Fibroblast of upper back skin (primary cell): ENCODE data around the gene ABR.
A peak's percentile ranks its signal among the peaks of the same experiment; 100 is the strongest.
"Not testable (repeated sequence)": the region's sequence is repeated elsewhere in the genome, so short reads cannot be mapped to it uniquely, and the experiment has no call there.

ENCODE experiments used
- DNase-seq: peaks from one replicate; pipeline ENCODE4 v3.0.0-alpha.2; 2013

ABR gene

DNA sequence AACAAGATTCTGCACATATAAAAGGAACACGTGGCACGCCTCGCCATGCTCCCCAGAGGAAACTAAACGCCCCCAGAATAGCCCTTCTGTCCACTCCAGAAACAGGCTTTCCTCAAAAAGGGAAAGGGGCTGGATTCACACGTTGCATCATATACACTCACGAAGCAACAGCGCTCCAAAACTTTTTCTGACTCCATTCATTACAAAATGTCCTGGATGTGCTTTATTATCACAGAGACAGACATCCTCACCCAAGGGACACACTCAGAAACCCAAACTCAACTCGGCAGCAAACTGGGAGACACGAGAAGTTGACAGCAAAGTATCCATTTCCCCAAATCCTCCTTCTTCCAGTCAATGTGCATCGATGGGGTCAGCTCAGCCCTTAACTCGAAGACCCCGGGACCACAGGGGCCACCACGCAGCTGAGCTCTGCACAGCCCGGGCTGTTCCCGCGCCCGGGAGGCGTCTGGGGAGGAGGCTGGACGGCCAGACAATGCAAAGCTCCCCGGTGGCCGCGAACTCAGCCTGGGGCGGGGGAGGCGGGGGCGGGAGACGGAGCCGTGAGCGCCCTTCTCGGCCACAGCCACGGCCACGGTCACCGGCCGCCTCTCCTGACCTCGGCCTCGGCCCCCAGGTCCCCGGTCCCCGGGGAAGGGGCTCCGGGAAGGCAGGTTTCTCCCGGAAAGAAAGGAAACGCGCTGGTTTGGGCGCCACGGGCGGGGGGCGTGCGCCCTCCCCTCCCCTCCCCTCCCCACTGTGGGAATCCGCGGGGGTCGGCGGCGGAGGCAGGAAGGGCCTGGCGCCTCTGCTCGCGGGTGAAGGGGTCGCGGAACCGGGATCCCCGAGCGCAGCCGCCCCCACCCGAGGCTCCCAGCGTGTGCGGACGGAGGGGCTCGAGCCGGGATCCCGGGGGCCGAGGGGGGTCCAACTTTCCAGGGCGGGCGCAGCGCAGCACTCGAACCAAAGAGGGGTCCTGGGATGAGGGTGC, 201.4 kb downstream of the ABR start:
- DNase-seq: peak; percentile 74

DNA sequence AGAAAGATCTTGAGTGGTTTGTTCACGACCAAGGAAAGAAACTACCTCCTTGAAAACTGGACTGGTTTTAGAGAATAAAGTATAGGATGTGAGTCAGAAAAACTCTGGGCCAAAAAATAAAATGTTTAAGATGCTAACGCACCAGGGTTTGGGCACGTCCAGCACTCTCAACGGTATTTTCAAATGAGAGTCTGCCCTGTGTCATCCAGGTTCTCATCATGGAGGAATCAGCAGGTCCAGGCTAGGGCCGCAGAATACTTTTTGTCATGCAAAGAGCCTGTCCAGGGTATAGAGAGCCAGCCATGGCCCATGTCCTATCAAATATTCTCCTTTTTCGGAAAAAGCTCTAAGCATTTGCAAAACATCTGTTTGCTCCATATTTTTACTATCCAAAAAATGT, 202.6 kb downstream of the ABR start:
- DNase-seq: peak; percentile 55

DNA sequence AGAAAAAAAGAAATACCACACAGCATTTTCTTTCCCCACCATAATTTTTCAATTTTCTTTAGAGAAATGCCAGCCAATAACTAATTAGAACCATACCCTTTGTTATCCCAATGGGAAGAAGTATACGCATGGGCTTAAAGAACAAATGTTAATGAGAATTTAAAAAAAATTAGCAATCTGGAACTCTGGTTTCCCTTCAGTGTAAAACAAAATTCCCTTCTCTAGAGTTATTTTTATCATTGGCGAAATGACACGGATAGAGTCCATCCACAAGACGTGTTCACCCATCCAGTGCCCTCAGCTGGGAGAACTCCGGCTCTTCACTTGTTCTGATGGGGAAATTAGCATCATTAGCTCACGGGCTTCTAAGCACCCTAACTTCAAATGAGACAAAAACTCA, 203.5 kb downstream of the ABR start:
- no peak for DNase-seq

DNA sequence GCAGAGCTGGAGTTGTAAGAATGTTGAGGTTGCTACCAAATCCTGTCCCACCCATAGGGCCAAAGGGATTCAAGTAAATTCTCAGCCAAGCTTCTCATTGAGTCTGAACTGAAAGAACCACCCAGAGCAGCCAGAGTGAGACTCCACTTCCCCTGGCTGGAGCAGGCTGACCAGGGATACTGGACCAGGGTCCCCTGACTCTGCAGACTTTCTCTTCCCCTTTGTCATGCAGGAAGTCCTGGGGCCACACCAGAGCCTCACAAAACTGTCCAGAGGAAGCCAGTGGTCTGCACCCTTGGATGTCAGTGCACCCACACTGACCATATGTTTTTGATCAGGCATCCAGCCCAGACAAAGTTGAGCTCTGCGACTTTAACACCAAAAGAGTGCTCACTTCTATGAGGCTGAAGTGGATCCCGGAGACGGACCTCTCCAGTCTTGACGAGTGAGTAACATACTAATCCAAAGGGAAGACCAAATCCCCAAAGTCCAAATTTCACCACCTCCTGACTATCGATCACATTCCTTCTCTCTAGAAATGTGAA, 204.3 kb downstream of the ABR start:
- peak; percentile 82 for DNase-seq

DNA sequence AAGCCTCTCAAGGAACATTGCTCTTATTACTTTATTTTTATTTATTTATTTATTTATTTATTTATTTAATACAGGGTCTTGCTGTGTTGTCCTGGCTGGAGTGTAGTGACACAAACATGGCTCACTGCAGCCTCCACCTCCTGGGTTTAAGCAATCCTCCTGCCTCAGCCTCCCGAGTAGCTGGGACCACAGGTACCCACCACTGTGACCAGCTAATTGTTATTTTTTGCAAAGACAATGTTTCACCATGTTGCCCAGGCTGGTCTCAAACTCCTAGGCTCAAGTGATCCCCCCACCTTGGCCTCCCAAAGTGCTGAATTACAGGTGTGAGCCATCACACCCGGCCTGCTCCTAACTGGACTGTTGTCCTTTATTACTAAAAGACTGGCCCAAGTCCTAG, 205.0 kb downstream of the ABR start:
- DNase-seq: not testable (repeated sequence)

GRCh38 chr17:973053-973452, 206.7 kb downstream of the ABR start:
- DNase-seq: peak; percentile 52

- not testable (repeated sequence) for DNase-seq
Observed at GRCh38 chr17:971861-972260, 207.9 kb downstream of the ABR start.

DNA sequence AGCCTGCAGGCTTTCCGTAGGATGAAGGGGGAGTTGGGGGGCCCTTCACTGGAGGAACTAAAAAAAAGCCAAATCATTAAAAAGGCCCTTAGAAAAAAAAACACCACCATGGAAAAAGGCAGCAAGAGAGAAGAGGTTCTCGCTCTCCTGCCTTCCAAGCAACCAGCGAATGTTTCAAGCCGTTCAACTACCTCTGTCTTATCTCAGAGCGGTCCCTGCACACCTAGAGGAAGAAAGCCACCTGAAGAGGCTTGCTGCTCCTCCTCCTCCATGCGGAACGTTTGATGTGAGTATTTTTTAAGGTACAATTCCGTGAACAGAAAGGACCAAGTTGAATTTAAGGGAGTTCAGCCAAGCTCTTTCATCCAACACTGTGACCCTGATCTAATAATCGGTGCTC, 209.4 kb downstream of the ABR start:
- DNase-seq: no peak

- DNase-seq: no peak
Observed at GRCh38 chr17:969811-970355, 209.9 kb downstream of the ABR start.

- DNase-seq: peak; percentile 67
Observed at GRCh38 chr17:968812-969730, 210.7 kb downstream of the ABR start.

- no peak for DNase-seq
Observed at GRCh38 chr17:967122-967521, 212.7 kb downstream of the ABR start.

DNA sequence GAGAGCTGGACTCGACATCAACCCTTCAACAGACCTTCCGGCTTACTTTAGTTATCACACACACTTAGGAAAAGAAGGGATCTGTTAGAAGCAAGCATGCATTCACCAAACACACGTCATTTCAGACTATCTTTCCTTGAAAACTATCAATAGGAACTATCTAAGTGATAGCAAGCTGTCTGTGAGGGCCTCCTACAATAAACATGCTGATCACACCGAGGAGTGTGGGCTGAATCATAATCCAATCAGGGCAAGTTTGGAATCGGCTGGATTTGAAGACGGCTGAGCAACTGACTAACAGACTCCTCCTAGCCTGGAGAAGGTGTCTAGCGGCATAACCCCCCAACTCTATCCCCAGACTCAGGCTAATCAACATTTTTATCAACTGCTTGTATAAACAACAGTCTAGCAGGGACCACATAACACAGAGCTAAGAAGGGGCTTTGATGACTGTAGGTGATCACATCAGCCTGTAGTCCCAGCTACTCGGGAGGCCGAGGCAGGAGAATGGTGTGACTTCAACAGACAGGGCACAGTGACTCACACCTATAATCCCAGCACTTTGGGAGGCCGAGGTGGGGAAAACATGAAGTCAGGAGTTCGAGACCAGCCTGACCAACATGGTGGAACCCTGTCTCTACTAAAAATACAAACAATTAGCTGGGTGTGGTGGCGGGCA, 214.3 kb downstream of the ABR start:
- peak; percentile 48 for DNase-seq

DNA sequence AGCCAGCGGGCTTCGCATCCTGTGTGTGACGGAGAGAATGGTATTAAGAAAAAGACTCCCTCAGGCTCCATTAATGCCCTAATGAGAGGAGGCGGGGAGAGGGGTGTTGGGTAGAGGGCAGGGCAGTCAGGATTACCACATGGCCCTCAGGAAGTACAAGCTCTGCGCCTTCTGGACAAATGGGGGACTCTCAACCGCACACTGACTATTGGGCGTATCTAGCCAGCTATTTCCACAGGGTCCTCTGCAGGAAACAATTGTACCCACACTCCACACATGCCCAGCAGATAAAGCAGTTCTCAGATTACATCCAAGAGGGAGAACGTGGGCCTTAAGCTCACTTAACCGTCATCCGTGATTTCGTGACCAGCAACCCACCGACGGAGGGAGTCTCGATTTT, 214.9 kb downstream of the ABR start:
- no peak for DNase-seq

- DNase-seq: no peak
Observed at GRCh38 chr17:962670-963069, 217.1 kb downstream of the ABR start.

DNA sequence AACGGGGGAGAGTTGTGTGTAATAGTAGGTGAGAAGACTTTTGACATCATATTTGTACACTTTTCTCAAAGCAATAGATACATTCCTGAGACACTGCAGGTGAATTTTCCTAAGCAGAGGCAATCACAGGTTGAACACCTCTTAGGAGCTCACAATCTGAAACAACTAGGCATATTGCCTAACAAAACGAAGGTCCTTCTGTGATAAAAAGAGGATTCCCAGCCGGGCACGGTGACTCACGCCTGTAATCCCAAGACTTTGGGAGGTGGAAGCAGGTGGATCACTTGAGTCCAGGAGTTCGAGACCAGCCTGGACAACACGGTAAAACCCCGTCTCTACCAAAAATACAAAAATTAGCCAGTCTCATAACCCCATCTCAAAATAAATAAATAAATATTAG, 217.6 kb downstream of the ABR start:
- DNase-seq: no peak

- DNase-seq: no peak
Observed at GRCh38 chr17:958712-959451, 220.9 kb downstream of the ABR start.

DNA sequence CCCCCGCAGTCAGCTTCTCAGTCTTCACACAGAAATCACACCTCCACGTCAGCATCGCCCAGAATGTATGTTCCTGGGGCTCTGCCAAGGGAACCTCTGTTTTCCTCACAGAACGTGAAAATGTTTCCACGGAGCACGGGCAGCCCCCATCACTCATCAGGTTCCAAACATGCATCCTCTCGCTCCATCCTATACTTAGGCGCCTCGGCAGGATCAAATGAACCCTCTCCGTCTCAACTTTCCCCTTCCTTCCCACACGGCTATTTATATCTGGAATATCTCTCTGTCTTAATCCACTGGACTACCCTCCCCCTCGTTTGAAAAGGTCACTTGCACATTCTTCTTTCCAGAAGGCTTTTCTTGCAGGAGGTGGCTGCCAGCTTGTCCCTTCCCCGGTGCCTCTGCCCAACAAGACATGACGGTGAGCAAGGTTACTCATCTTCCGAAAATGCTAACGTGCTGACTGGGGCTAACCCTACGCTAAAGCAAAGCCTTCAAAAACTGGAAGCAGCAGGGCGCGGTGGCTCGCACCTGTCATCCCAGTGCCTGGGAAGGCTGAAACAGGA, 221.8 kb downstream of the ABR start:
- DNase-seq: no peak

DNA sequence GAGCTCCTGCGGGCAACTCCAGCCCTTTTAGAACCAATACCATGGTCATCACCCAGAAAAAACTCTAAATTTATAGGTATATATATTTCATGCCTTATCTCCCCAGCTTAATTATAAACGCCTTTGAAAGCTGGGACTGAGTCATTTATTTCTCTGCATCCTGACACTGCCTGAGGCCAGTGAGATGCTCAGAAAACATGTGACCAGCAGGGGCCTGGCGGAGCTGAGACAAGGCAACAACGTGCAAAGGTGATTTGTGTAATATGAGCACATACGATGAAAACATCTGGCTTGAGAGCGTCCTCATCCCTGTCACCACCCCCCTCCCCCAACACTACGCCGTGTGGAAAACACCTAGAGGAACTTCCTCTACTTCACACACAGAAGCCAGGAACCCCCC, 222.9 kb downstream of the ABR start:
- peak; percentile 16 for DNase-seq

- peak; percentile 85 for DNase-seq
Observed at GRCh38 chr17:954431-955164, 225.2 kb downstream of the ABR start.

DNA sequence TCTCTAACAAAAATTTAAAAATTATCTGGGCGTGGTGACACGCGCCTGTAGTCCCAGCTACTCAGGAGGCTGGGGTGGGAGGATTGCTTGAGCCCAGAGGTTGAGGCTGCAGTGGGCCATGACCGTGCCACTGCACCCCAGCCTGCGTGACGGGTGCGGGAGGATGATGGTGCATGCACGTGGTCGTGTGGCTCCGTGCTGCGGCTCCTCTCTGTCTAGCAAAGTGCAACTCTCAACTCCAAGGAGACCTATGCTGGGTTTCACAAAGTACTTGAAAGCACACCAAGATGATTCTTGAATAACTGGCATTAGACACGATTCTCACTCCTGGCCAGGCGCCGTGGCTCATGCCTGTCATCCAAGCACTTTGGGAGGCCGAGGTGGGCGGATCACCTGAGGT, 226.0 kb downstream of the ABR start:
- no peak for DNase-seq
